Neural crest cell (in vitro differentiated cells): ENCODE results near the gene CASKIN1. TPM values are rescaled to one million over a fixed set of nuclear protein-coding genes. Genes with fewer than 3 reads are reported as not detected.
A peak's percentile ranks its signal among the peaks of the same experiment; 100 is the strongest.
"Not testable (repeated sequence)": the region's sequence is repeated elsewhere in the genome, so short reads cannot be mapped to it uniquely, and the experiment has no call there.

Experiments
- DNase-seq: peaks from one replicate; pipeline ENCODE4 v3.0.0; 2021; ENCODE audit warnings: low read depth, mixed read lengths, low spot score
- H3K27ac Mint-ChIP-seq: one replicate; pipeline ENCODE4 v1.8.0; 2021; ENCODE audit warnings: mild to moderate bottlenecking, mixed read lengths; ENCODE audit not compliant: unreplicated experiment
- H3K27me3 Mint-ChIP-seq: 2 replicates; pipeline ENCODE4 v1.8.0; 2021; ENCODE audit warnings: low read depth, mild to moderate bottlenecking, mixed read lengths
- H3K36me3 Mint-ChIP-seq: 2 replicates; pipeline ENCODE4 v1.8.0; 2021; ENCODE audit warnings: low read depth, mild to moderate bottlenecking, mixed read lengths
- H3K4me1 Mint-ChIP-seq: 2 replicates; pipeline ENCODE4 v1.8.0; 2021; ENCODE audit warnings: mixed read lengths
- H3K4me3 Mint-ChIP-seq: one replicate; pipeline ENCODE4 v1.8.0; 2021; ENCODE audit warnings: mild to moderate bottlenecking, mixed read lengths
- H3K9me3 Mint-ChIP-seq: 2 replicates; pipeline ENCODE4 v1.8.0; 2021; ENCODE audit warnings: mixed read lengths
- total RNA-seq: library from RNA; stranded (reverse); gene quantifications from 2 replicates; pipeline ENCODE4 v1.2.1, GENCODE V29; 2021
- TF ChIP-seq, protein P1 (sequence below): fragments of 200-600 bp; sonication (generic); conservative IDR thresholded peaks from 2 replicates; pipeline ENCODE4 v1.5.0; 2021; ENCODE audit warnings: antibody characterized with exemption, mild to moderate bottlenecking

The CASKIN1 gene
- total RNA-seq, 1 donor from 2014 or later = 20.2 TPM

- TF ChIP-seq, protein P1, sequence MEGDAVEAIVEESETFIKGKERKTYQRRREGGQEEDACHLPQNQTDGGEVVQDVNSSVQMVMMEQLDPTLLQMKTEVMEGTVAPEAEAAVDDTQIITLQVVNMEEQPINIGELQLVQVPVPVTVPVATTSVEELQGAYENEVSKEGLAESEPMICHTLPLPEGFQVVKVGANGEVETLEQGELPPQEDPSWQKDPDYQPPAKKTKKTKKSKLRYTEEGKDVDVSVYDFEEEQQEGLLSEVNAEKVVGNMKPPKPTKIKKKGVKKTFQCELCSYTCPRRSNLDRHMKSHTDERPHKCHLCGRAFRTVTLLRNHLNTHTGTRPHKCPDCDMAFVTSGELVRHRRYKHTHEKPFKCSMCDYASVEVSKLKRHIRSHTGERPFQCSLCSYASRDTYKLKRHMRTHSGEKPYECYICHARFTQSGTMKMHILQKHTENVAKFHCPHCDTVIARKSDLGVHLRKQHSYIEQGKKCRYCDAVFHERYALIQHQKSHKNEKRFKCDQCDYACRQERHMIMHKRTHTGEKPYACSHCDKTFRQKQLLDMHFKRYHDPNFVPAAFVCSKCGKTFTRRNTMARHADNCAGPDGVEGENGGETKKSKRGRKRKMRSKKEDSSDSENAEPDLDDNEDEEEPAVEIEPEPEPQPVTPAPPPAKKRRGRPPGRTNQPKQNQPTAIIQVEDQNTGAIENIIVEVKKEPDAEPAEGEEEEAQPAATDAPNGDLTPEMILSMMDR = no peak
- DNase-seq = no peak
- H3K9me3 Mint-ChIP-seq = no peaks in the 10 kb centered on the region
- peaks cover 7% of the 10 kb centered on the region for H3K27me3 Mint-ChIP-seq
- H3K4me1 Mint-ChIP-seq = peaks cover 21% of the 10 kb centered on the region
- no peak overlapping the region for H3K27ac Mint-ChIP-seq
- H3K36me3 Mint-ChIP-seq = peaks cover 5% of the 10 kb centered on the region
- H3K4me3 Mint-ChIP-seq = peak overlapping the region; percentile 62
Measured at GRCh38 chr16:2147378-2147777, 49.0 kb downstream of the CASKIN1 start.

DNA sequence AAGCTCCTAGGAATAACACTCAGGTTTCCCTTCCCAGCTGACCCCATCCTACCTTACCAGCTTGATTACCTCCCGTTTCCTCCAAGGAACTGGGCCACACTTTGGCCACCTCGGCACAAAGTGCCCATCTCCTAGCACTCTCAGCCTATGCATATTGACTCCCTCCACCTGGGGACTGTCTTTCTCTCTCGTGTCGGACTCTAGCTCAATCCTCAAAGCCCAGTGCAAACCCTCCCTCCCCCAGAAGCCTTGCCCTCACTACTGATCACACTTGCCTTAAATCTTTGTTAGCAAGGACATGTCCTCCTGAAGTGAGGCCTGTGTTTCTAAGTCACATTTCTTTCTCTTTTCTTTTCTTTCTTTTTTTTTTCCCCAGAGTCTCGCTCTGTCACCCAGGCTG is 50.6 kb downstream of the CASKIN1 start:
- no peak overlapping the region for H3K27ac Mint-ChIP-seq
- no peaks in the 10 kb centered on the region for H3K36me3 Mint-ChIP-seq
- H3K27me3 Mint-ChIP-seq = peaks cover 7% of the 10 kb centered on the region
- no peak for DNase-seq
- H3K9me3 Mint-ChIP-seq = no peaks in the 10 kb centered on the region
- TF ChIP-seq, protein P1 = no peak
- H3K4me1 Mint-ChIP-seq = peaks cover 11% of the 10 kb centered on the region
- H3K4me3 Mint-ChIP-seq = peak overlapping the region; percentile 13

GRCh38 chr16:2143878-2144485 is 52.4 kb downstream of the CASKIN1 start:
- TF ChIP-seq, protein P1 = no peak
- Mint-ChIP-seq H3K36me3 (no peaks in the 10 kb centered on the region), H3K4me3 (no peak overlapping the region), H3K9me3 (no peaks in the 10 kb centered on the region), H3K4me1 (peaks cover 4% of the 10 kb centered on the region), H3K27me3 (peaks cover 3% of the 10 kb centered on the region), H3K27ac (no peak overlapping the region)
- DNase-seq = no peak

DNA sequence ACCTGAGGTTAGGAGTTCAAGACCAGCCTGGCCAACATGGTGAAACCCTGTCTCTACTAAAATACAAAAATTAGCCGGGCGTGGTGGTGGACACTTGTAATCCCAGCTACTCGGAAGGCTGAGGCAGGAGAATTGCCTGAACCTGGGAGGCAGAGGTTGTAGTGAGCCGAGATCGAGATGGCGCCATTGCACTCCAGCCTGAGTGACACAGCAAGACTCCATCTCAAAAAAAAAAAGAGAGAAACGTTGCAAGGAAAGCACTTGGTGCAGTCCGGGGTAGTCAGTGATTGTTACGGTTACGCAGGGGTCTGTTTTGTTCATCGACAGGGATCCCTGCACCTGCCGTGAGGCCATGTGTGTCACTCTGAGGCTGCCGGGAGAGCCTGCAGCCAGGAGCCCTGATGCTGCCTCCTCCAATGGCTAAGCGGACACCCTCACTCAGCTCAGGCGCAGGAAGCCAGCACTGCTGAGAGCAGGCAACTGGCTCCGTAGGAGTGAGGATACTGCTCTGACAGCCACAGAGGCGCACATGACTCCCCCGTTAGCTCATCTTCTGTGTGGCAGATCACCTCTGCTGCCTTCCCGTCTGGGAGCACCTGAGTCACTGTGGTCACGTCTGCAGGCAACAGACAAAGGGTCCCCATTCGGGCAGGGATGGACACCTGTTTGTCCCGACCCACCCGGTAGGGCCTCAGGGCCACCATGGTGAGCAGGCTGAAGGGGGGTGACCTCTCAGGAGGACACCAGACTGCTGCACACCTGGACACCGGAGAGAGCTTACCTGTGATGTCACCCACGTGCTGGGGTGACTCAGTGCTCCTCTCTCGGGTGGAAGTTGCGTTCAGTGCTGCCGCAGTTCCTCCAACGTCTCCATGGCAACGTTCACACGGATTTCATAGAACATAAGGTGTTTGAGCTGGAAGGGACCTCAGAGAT is 53.2 kb downstream of the CASKIN1 start:
- H3K27me3 Mint-ChIP-seq = peaks cover 3% of the 10 kb centered on the region

DNA sequence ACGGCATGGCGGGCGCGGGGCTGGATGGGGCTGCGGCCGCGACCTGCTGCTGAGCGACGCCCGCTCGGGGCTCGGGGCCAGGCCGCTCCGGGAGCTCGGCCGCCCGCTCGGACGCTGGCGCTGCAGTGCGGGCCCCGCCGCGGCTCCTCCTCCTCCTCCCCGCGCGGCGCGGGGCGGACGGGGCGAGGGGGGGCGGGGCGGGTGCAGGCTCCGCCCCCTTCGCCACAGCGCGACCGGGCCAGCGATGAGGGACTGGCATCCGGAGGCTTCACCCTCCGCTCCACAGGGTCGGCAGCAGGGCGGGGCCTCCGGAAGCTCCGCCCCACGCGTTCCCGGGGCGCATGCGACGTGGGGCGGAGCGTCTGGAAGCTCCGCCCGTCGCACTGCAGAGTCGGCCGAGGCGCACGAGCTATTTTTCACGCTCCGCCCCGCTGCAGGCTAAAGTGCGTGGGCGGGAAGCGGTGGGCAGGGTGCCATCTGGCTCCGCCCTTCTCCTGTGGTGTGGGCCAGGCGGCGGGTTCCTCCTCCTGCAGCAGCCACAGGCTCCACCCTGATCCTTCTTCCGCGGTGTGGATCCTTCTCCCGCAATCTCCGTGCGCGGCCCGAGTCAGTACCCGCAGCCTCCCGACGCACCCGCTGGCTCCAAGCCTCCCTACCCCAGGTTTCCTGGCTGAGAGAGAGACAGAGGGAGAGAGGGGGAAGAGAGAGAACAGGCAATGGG is 60.5 kb downstream of the CASKIN1 start, which contains the start of gene PKD1:
TSS of gene PKD1 (minus strand) at position 129 of the 721 bp plus-strand sequence. CDS start 209 bp downstream, outside the sequence.
- H3K27me3 Mint-ChIP-seq, H3K36me3 Mint-ChIP-seq, H3K9me3 Mint-ChIP-seq: not testable (repeated sequence)
- H3K27ac Mint-ChIP-seq = peak within 1 kb of the TSS; percentile 97
- H3K4me1 Mint-ChIP-seq = peaks cover 11% of the 10 kb centered on the region
- H3K4me3 Mint-ChIP-seq = peak within 1 kb of the TSS; percentile 98
- DNase-seq = peak; percentile 100

More for the DNA sequence above, 53.2 kb downstream of the CASKIN1 start:
- TF ChIP-seq, protein P1 = no peak
- no peak for DNase-seq
- no peaks in the 10 kb centered on the region for H3K9me3 Mint-ChIP-seq
- no peak overlapping the region for H3K4me3 Mint-ChIP-seq
- H3K4me1 Mint-ChIP-seq = peaks cover 4% of the 10 kb centered on the region
- H3K36me3 Mint-ChIP-seq = no peaks in the 10 kb centered on the region
- no peak overlapping the region for H3K27ac Mint-ChIP-seq

DNA sequence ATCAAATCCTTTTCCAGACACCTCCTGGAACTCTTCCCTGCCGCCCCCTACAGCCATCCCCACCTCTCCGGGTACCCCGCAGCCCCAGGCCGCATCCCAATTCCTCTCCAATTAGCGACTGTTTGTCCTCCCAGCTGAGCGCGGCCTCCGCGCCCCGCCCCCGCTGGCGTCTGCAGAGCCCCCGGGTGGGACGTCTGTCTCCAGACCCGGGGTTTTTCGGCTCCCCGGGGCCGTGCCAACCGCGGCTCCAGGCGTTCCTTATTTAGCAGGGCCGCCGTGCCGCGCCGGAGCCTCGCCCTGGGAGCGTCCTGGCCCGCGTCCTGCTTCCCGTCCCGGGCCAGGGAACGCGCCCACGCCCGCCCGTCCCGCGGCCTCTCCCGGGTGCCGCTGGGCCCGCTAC is 61.3 kb downstream of the CASKIN1 start:
- H3K27ac Mint-ChIP-seq, H3K36me3 Mint-ChIP-seq, H3K4me1 Mint-ChIP-seq, H3K9me3 Mint-ChIP-seq, H3K27me3 Mint-ChIP-seq, DNase-seq: not testable (repeated sequence)
- H3K4me3 Mint-ChIP-seq = peak overlapping the region; percentile 76

- H3K4me1 Mint-ChIP-seq, H3K4me3 Mint-ChIP-seq, DNase-seq, H3K9me3 Mint-ChIP-seq, H3K27ac Mint-ChIP-seq, H3K27me3 Mint-ChIP-seq, H3K36me3 Mint-ChIP-seq: not testable (repeated sequence)
Measured at GRCh38 chr16:2133797-2134196, 62.6 kb downstream of the CASKIN1 start.

- H3K4me3 Mint-ChIP-seq, DNase-seq, H3K36me3 Mint-ChIP-seq, H3K9me3 Mint-ChIP-seq, H3K27ac Mint-ChIP-seq, H3K27me3 Mint-ChIP-seq: not testable (repeated sequence)
- peaks cover 17% of the 10 kb centered on the region for H3K4me1 Mint-ChIP-seq
Measured at GRCh38 chr16:2129890-2130447, 66.4 kb downstream of the CASKIN1 start.

DNA sequence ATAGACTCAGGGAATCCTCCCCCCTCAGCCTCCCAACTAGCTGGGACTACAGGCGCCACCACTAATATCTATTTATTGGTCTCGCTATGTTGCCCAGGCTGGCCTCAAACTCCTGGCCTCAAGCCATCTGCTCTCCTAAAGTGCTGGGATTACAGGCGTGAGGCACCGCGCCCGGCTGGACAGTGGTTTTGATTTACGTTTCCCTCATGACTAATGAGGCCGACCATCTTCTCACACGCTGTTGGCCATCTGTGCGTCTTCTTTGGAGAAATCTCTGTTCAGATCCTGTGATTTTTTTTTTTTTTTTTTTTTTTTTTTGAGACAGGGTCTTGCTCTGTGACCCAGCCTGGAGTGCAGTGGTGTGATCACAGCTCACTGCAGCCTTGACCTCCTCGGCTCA is 67.2 kb downstream of the CASKIN1 start:
- H3K4me3 Mint-ChIP-seq, H3K27ac Mint-ChIP-seq, DNase-seq, H3K36me3 Mint-ChIP-seq, H3K27me3 Mint-ChIP-seq, H3K9me3 Mint-ChIP-seq: not testable (repeated sequence)
- H3K4me1 Mint-ChIP-seq = peaks cover 19% of the 10 kb centered on the region
